GM21526 (cell line): ENCODE results near the gene CPTP.

Experiments
- ATAC-seq: cut with Tn5 transposase; IDR thresholded peaks from one replicate; pipeline ENCODE4 v1.9.1; 2021; ENCODE audit warnings: moderate library complexity; ENCODE audit not compliant: unreplicated experiment, low FRiP score

The CPTP gene

GRCh38 chr1:1291548-1292441 is 32.8 kb upstream of the CPTP start:
- no peak for ATAC-seq

DNA sequence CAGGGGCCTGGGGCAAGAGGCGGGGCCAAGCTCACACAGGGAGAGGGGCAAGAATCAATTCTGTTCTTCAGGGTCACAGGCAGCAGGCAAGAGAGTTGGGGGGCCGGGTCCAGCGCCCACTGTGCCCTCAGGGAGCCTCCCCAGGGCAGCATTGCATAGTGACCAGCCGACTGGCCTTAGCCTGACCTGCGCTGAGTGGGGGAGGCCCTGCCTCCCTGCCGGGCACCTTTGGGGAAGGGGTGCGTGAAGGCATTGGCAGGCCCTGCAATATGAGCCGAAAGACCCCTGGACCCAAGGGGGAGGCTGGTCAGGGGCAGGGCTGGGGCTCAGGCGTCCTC is 32.2 kb upstream of the CPTP start:
- no peak for ATAC-seq

DNA sequence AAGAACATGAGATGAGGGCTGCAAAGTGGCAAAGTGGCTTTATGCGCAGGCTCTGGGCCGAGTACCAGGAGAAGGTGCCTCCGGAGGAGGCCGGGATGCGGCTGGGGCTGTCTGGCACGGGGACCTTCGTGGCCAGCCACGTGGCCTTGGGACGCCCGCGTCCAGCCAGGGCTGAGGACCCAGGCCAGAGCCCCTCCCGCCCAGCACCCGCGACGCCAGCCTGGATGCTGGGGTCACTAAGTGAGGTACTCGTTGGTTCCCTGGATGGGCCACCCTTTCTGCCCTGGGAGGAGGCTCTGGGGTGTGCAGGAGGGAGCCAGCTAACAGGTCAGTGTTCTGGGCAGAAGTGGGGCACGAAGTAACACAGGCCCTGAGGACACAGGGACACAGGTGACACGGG is 31.8 kb upstream of the CPTP start:
- ATAC-seq = no peak

GRCh38 chr1:1293263-1294249 is 31.0 kb upstream of the CPTP start:
- ATAC-seq = no peak

- ATAC-seq = no peak
Measured at GRCh38 chr1:1294250-1294890, 30.2 kb upstream of the CPTP start.

- no peak for ATAC-seq
Measured at GRCh38 chr1:1295154-1295923, 29.3 kb upstream of the CPTP start.

- no peak for ATAC-seq
Measured at GRCh38 chr1:1296070-1297061, 28.2 kb upstream of the CPTP start.

- no peak for ATAC-seq
Measured at GRCh38 chr1:1297802-1298424, 26.7 kb upstream of the CPTP start.

DNA sequence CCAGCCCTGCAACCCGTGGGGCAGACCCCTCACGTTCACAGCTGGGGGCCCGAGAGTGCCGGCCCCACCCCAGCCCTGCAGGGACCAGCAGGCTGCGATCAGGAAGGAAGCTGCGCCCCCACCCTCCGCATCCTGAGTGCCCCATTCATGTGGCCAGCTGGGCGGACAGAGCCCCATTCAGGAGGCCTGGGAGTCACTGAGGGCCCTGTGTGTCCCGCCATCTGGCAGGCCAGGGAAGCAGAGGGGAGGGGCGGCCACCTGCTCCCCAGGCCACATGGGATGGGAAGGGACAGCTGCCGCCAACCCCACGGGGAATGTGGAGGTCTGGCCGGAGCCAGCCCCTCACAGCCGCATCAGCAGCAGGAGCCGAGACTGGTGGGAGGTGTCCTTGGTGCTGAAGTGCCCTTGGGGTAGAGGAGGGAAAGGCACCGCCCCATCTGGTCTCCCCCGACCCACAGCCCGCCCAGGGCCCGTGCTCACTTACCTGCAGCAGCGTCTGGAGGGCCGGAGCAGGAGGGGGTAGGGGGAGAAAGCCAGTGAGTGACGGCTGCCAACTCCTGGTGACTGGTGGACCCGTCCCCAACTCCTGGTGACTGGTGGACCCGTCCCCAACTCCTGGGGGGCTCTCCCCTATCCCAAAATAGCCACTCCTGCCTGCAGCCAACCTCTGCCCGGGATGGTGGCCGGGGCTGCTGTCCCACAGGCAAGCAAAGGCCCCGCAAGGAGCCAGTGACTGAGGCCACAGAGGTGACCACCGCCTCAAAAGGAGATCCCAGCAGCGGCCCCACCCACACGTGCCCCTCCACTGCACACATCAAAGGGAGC is 25.5 kb upstream of the CPTP start:
- no peak for ATAC-seq

GRCh38 chr1:1299686-1300351 is 24.8 kb upstream of the CPTP start:
- no peak for ATAC-seq

GRCh38 chr1:1300352-1300739 is 24.3 kb upstream of the CPTP start:
- ATAC-seq = no peak

DNA sequence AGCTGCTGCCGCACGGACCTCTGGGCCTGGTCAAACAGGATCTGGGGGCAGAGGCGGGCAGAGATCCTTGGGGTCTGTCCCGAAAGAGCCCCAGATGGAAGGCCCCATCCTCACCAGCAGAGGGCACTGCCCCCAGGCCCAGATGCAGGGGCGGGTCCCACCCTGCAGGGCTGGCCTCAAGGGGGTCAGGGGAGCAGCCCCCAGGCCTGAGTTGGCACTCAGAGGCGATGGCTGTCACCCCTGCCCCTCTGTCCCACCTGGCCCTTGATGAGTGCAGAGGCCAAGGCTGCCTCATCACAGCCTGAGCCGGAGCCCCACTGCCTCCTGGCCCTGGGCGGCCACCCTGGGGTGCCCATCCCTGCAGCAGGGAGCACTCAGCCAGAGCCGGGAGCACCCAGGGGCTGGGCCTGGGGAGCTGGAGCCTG is 22.6 kb upstream of the CPTP start:
- no peak for ATAC-seq

DNA sequence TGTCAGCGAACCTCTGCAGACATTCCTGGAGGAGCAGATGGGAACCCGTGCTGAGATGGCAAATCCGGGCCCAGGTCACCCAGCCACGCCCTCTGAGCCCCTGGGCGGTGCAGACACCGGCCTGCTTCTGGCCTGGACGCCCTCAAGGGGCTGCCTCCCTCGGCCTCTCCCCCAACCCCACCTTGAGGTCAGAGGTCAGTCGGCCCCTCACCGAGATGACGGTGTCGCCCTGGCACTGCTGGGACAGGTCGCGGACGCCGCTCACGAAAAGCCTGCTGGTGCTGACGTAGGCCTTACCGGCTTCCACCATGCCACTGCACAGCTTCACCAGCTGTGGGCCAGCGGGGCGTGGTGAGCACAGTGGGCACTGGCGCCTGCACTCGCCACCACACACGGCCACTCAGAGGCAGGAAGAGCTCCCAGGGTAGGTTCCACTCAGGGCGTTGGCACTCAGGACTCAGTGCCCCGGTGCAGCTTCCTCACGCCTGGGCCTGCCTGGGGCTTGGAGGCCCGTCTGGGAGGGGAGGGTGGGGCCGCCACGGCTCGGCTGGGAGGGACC is 21.6 kb upstream of the CPTP start:
- no peak for ATAC-seq

- no peak for ATAC-seq
Measured at GRCh38 chr1:1303736-1304135, 20.9 kb upstream of the CPTP start.

- ATAC-seq = no peak
Measured at GRCh38 chr1:1304331-1305299, 20.0 kb upstream of the CPTP start.
